Measurements from ENCODE around the gene RGS6.

RGS6 gene

DNA sequence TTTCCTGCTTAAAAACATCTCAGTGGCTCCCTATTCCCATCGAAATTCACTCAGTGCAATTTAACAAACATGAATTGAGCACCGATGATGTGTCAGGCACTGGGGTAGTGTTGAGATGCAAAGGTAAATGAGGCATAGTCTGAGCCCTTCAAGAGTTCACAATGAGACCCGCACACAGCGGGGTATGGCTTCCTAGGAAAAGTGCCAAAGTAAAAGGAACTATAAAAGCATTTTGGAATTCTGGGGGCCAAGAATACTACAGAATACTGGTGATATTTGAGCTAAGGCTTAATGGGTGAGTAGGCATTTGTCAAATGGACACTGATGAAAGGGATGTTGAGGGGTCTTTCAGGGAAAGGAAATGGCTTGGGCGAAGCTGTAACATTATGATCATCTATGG lies 646.3 kb downstream of the RGS6 start:
- no peak for DNase-seq (ENCODE audit: low read depth)

DNA sequence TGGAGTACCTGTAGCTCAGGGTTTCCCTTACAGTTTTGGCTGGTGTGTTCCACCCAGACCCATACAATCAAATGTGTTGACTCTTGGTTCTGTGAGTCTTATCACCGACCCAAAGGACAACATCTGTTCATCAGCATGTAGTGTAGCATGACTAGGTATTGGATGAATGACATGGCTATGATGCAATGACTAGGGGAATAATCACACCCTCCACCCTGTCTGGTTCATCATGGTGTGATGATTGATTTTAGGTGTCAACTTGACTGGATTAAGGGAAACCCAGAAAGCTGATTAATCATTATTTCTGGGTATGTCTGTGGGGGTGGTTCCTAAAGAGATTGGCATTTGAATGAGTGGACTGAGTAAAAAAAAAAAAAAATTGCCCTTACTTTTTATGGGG lies 650.4 kb downstream of the RGS6 start:
- no peak for DNase-seq (ENCODE audit: low read depth)

DNA sequence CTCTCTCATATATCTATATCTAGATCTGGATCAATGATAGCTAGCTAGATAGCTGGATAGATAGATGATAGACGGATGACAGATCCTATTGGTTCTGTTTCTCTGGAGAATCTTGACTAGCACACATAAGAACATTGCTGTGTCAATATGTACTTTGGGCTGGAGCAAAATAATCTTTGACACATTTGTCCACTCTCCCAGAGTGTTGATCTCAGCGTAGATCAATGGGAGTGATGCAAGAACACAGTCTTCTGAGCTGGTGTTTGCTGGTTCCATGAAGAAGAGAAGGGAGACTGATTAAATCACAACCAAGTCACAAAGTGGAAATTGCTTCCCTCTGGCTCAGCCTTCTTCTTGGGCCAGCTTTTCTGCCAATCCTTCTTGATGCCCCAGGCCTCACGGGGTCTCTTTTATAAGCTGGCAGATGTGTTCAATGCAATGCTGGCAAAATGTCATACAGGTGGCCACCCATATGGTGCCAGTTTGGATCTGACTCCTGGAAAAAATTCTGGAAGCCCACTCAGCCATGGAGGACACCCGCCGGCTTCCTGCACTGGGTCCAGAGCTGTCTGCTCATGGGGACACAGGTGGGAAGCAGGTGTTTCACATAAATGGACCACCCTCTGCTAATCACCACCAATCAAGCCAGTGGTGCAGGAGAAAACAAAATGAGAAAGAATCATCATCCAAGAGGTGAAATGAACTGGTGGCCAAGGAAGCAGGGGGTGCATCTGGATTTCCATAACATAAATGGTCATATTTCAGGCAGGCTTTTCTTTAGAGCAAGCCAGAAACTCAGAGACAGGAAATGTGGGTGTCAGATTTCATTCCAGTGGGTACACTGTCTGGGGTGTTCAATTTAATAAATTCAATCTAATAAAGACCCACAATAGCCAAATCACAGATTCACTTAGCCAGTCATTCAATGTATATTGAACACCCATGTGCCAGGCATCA lies 651.4 kb downstream of the RGS6 start:
- DNase-seq (ENCODE audit: low read depth): no peak

DNA sequence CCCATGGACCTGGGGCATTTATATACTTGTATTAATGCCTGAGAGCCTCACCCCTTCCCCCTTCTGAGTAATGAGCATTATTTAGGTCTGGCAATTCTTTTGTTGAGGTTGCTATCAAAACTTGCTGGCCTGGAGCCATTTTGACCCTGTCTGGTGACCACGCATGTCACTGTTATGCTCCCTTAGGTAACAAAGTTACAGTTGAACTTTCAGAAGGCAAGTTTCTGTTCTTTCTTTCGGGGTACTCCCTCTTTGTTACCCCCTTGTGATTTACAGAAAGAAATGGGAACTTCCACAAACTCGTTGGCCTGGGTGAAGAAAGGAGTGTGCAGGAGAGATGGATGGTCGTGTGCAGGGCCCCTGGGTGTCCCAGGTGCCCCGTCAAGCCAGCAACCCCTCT lies 656.3 kb downstream of the RGS6 start:
- no peak for DNase-seq (ENCODE audit: low read depth)

DNA sequence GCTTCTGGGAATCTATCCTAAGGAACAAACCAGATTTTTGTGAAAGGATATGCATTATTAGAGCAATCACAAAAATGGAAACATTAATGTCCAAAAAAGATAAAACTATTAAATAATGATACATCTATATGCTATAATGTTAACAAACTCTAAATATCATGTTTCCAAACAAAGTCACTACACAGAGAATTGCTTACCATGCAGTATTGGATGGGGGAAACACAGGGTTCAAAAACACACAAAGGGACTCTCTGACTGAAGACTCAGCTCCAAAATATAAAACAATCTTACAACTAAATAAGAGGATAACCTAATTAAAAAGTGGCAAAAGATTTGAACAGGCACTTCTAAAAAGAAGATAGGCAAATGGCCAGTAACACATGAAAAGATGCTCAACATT lies 657.4 kb downstream of the RGS6 start:
- no peak for DNase-seq (ENCODE audit: low read depth)

DNA sequence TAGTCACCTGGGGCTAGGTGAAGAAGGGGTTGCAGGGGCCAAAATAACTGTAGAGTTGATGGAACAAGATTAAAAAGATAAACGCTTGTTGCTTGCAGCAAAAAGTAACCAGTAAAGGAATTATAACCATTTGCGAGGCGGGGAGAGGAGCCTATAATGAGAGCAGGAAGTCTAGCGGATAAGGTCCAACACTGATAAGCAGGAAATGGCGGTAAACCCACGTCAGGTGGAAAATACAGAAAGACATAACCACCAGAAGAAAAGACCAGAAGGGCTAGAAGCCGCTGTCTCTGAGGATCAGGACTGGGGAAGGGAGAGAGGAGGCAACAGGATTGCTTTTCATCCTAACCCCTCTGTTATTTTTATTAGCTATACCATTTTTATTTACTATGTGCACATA lies 658.3 kb downstream of the RGS6 start:
- DNase-seq (ENCODE audit: low read depth): no peak

DNA sequence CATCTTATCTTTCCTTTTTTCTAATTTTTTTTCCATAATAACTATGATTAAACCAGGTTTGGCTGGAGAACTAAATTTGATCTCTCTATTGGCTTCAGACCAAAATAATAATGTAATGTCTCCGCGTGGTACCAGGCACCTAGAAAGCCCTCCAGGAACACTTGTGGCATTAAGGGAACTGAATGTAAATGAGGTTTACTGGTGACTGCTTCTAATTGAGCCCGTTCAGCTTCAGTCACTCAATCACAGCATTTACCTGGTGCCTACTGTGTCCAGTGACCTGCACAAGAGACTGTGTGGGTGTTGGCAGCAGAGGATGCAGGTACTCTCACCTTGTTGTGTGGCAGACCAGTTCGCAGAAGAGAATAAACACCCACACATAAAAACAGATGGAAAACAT lies 659.2 kb downstream of the RGS6 start:
- DNase-seq (ENCODE audit: low read depth): no peak

DNA sequence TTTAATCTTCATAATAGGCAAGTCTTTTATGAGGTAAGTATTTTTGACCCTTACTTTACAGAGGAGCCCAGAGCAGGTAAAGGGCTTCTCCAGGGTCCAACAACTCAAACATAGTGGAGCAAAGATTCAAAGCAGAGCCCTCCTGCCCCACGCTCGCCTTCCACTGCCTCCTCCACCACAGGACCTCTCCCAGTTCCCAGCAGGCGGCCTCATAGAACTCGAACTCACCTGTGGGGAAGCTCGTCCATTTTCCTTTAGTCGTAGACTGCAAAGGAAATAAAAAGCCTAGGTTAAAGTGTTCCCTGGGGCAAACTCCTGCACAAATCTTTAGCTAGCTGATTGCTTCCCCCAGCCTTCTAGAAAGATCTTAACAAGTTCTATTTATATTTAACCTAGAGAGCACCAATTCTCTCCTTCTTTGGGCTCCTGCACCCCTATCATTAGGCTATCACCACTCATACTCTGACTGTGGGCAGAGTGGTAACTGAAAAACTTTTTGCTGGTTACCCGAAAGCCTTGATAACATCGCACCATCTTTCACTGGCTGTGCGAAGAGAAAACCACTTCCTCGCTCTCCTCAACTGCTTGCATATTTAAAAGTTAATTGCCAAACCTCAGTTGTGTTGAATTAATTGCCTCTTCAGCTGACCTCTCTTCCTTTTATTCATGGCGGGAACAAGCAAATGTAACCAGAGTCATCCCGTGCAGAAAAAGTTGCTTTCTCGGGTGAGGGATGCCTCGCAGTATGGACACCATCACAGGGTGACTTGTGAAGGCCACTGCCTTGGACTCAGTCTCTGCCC lies 662.1 kb downstream of the RGS6 start:
- no peak for DNase-seq (ENCODE audit: low read depth)

DNA sequence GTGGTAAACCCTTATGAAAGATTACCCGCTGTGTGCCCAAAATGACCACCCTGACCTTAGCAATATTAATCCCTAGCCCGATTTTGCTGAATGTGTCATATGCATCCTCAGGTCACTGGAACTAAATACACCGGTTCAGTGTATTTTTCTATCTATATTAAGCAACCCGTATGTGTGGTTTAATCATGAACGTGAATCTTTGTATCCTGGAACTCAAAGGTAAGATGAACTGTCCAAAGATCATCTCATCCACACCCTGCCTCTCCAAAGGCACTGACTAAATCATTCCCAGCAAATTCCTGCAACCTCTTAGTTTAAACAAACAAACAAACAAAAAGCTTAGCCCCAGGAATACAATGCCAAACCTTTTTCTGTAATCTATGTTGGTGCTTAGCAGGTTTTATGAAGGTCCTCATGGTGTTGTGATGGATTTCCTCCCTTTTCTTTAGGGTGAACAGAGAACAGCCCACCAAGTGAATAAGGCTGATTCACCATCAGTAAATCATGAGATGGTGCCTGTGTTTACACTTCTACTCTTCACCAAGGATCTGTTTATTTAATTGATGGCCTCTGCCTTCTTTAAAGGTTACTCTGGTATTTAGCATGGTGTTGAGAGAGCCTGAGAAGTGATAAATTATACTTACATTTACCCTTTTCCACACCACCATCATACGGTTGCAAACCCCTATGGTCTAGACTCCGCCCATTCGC lies 663.1 kb downstream of the RGS6 start:
- no peak for DNase-seq (ENCODE audit: low read depth)

DNA sequence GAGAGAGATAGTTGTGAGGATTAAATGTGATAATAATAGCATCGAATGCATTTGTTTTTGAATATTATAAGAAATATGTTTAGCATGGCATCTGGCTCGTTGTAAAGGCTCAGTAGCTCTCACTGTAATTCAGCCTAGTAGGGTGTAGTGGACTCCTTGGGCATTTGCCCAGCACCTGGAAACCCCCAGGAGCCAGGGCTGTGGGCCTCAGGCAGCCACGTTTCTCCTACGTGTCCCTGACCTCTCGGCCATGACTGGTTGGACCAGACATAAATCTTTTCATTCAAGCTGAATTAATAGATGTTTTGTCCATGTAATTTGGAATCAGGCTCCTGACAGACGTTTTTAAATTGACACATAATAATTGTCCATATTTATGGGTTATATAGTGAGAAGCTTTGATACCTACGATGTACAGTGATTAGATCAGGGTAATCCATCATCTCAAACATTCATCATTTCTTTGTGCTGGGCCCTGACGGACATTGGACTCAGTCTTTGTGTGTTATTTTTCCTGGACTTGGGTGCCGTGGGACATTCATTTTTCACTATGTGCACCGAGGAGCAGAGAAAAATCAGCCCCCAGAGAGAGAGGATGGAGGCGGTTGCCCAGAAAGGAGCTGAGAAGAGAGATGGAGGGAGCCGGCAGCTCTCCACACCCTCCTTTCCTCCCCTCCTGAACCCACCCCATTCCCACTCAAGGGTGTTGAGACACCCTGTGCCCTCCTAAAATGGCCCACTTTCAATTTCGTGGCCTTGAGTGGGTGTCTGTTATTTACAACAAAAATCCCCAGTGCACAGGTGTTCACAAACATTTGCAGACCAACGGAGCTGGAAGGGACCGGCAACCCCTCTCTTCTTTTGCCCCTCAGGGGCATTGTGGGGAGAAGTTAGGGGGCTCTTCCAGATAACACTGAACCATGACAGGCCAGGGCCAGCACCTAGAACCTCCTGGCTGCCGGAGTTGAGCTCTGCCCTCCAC lies 665.3 kb downstream of the RGS6 start:
- DNase-seq (ENCODE audit: low read depth): no peak

DNA sequence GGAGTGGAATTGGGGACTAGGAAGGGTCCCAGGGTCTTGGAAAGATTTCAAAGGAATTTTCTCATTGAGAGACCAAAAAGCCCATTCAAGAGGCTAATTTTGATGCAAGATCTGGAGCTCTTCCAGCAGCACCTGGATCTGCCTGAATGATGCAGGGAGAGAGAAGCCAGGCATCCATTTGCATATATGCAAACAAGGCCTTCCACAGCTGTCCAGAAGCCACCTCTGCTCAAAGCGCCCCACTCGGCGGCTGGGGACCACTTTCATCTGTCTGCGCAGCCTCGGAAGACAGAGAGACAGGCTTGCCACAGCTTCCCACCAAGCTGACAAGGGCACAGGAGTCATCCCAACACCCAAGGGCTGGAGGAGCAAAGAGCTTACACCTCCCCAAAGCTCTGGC lies 666.1 kb downstream of the RGS6 start:
- DNase-seq (ENCODE audit: low read depth): no peak

DNA sequence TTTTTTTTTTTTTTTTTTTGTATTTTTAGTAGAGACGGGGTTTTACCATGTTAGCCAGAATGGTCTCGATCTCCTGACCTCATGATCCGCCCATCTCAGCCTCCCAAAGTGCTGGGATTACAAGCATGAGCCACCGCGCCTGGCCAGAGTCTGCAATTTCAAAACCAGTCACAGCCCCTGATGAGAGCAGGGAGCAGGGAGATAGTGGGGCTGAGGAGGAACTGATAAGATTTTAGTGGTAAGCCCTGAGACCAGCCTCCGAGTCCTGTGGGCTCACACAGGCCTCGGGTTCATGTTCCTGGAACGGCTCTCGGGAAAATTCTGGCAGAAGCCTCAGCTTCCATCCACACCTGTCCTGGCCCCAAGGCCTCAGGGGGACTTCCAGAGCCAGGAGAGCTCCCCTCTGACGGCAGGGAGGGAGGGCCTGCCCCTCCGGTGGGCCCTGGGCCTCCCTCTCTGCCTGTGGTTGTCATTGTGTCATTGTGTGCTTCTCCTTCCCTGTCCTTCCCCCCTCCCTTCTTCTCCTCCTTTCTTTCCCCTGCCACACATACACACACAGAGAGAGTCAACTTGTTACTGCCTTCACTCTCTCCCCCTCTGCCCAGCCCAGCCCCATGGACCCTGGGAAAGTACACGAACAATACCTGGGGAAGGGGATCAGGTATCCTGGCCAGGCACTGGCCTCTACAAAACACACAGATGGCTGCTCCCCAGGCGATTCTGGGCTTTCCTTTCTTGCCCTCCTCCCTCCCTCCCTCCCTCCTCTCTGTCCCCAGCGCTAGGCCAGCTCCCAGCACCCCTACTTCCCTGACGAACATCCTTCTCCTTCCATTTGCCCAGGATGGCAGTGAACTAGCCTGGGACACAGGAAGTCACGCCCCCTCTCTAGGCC lies 667.6 kb downstream of the RGS6 start:
- no peak for DNase-seq (ENCODE audit: low read depth)

DNA sequence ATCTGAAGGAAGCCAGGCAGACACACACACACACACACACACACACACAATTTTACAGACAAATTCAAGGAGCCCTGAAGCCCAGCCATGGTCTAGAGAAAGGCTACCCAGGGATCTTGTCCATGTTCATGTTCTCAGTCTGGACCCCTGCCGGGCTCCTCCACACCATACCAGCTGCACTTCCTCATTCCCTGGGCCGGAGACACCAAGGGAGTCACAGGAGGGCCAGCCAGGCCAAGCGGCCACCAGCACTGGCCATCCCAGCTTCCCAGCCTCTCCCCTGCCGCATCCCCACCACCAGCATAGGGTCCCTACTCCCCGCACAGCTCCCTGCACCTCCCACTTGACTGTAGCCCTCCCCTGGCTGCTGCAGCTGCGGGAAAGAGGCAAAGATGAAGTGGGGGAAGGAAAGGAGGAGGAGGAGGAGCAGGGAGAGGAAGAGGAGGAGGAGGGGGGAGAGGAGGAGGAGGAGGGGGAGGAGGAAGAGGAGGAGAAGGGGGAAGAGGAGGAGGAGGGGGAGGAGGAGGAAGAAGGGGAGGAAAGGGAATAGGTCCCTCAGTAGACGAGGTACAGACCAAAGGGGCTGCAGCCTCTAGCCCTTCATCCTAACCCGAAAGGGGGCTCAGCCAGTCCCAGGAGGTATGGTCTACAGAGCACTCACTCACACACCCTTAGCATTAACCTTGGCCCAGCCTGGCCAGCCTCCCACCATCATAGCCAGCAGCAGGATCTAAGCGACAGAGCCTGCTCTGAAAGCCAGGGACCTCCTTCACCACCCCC lies 668.5 kb downstream of the RGS6 start:
- no peak for DNase-seq (ENCODE audit: low read depth)

DNA sequence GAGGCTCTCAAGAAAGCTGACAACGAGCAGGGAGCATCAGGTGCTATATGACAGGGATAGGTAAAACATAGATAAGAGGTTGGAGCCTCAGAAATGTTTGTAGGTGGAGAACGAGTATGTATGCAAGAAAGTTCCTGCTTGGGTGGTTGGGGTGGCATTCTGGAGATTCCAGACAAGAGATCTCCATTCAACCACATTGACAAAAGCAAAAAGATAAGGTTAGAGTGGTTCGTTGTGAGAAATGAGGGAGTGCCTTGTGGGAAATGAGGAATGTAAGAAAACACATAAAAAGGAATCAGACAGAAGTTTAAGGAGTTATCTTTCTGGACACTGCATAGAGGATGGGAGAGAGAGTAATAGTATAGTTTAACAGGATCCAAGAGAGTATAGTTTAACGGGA lies 671.4 kb downstream of the RGS6 start:
- no peak for DNase-seq (ENCODE audit: low read depth)

DNA sequence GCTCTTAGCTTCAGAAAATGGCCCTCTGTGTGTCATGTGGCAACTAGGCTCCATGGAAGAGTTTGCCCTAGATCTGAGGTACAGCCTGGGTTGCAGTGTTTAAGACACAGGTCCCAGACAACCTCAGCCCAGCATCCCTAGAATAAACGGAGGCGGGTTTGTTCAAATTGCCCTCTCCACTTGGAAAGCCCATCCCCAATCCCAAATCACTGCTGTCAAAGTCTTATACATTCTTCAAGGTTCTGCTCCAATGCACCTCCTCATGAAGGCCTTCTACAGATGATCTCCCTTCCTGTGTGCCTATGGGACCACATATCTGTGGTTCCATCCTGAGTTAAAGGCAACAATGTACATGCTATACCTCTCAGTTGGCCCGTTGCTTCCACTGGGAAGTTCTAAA lies 671.9 kb downstream of the RGS6 start:
- no peak for DNase-seq (ENCODE audit: low read depth)

DNA sequence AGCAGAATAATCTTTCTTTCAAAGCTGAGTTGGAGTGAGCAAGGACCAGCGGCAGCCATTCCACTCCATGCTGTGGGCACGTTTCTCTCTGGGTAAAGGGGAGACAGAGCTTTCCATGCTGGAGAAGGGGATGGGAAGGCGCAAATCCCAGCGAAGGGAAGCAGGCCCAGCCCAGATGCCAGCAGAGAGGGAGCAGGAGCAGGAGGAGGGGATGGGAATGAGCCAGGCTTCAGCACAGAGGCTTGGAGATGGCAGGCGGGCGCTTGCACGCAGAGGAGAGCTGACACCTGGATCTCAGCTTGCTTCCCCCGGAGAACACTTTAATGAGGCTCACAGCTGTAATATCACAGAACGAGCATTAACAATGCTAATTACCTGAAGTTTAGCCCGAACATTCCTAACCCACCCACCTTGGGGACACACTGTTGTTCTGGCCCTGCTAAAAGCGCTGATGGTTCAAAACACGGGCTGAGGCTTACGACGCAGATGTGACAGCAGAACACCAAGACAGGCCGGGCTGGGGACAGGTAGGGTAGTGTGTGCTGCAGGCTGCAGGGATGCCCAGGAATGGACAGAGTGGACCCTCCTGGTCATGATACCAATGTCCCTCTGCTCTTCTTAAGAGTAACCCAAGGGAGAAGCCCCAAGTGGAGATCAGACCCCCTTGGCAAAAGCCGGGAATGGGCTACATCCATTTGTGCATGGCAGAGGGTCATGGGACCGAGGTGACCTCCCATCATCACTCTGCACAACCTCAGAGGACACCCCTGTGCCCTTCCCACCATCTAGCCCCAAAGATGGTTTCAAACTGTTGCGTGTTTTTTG lies 673.1 kb downstream of the RGS6 start:
- DNase-seq (ENCODE audit: low read depth): no peak

DNA sequence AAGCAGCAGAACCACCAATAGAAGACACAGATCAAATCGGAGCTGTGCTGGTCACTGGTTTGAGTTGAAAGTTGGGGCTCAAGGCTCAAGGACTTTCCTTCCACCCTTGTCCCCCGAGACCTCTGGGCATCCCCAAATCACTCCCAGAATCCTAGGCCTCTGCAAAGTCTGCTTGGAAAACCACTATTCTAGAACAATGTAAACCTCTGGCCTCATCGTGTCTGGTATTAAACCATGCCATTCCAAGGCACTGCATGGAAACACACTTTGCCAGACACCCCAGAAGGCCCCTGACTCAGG lies 673.6 kb downstream of the RGS6 start:
- no peak for DNase-seq (ENCODE audit: low read depth)

DNA sequence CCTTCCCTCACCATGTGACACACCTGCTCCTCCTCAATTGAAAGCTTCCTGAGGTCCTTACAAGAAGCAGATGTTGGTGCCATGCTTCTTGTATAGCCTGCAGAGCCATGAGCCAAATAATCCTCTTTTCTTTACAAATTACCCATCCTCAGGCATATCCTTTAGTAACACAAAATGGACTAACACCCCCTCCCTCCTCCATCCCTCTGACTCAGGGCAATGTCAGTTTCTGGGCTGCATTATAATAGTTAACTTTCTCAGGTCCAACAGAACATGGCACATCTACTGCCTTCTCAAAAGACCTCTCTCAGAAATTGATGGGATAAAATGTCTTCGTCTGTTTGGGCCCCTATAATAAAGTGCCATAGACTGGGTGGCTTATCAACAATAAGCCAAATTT lies 674.6 kb downstream of the RGS6 start:
- DNase-seq (ENCODE audit: low read depth): no peak

All from HS-27A (cell line).